Activated CD8-positive, alpha-beta T cell treated with anti-CD3 and anti-CD28 coated beads for 36 hours (primary cell): ENCODE data around the gene ADARB1. TPM values are rescaled to one million over a fixed set of nuclear protein-coding genes. Genes with fewer than 3 reads are reported as not detected.

Experiments used
- ATAC-seq: fragments of 200-7000 bp; cut with Tn5 transposase; one replicate; pipeline ENCODE4 v1.10.0; 2021; ENCODE audit warnings: mild to moderate bottlenecking, moderate library complexity
- CTCF ChIA-PET: fragments of 350-600 bp; sonication (Branson Sonifier 250); formaldehyde crosslinking; loops from one replicate; lab custom pipeline; 2021; ENCODE audit warnings: antibody characterized with exemption; lab: Charles Lee
- POLR2A ChIA-PET: fragments of 350-600 bp; sonication (Branson Sonifier 250); formaldehyde crosslinking; loops from one replicate; lab custom pipeline; 2021; ENCODE audit warnings: antibody characterized with exemption; lab: Charles Lee
- DNase-seq: peaks from one replicate; pipeline ENCODE4 v3.0.0-alpha.2; 2020
- H3K27ac Mint-ChIP-seq: one replicate; pipeline ENCODE4 v1.8.0; 2021; ENCODE audit warnings: mild to moderate bottlenecking, mixed read lengths
- H3K27me3 Mint-ChIP-seq: one replicate; pipeline ENCODE4 v1.8.0; 2021; ENCODE audit warnings: mixed read lengths
- H3K36me3 Mint-ChIP-seq: one replicate; pipeline ENCODE4 v1.8.0; 2021; ENCODE audit warnings: low read depth, mixed read lengths
- H3K4me1 Mint-ChIP-seq: one replicate; pipeline ENCODE4 v1.8.0; 2021; ENCODE audit warnings: low read depth, mixed read lengths
- H3K4me3 Mint-ChIP-seq: one replicate; pipeline ENCODE4 v1.8.0; 2021; ENCODE audit warnings: mild to moderate bottlenecking, moderate library complexity, mixed read lengths
- H3K9me3 Mint-ChIP-seq: one replicate; pipeline ENCODE4 v1.8.0; 2021; ENCODE audit warnings: mixed read lengths
- CTCF ChIP-seq: fragments of 200-600 bp; IDR thresholded peaks from one replicate; pipeline ENCODE4 v1.8.0; 2022; ENCODE audit warnings: antibody characterized with exemption, mild to moderate bottlenecking
- intact Hi-C: fragments of 100-400 bp; cut with micrococcal nuclease; formaldehyde crosslinking; loops from one replicate; pipeline ENCODE4 v1.10.0; 2022
- total RNA-seq, 2 experiments: library from RNA; stranded (reverse); gene quantifications; one replicate each; pipeline ENCODE4 v1.2.3, GENCODE V29; 2021

The ADARB1 gene
- total RNA-seq, 2 experiments from 2014 or later: 36.2 to 37.1 TPM

- no peak for ATAC-seq
- Mint-ChIP-seq H3K9me3 (no peaks in the 10 kb centered on the region), H3K27ac (no peak overlapping the region), H3K36me3 (peaks cover 2% of the 10 kb centered on the region), H3K4me1 (peaks cover 15% of the 10 kb centered on the region), H3K27me3 (peaks cover 4% of the 10 kb centered on the region), H3K4me3 (no peak overlapping the region)
- POLR2A ChIA-PET: no interaction called here
- DNase-seq: no peak
- no peak for TF ChIP-seq CTCF
- intact Hi-C loops: no loop called here
- CTCF ChIA-PET: no interaction called here
These were observed 185.9 kb downstream of the ADARB1 start for GRCh38 chr21:45260191-45260825.

GRCh38 chr21:45261093-45261492 is 186.7 kb downstream of the ADARB1 start:
- H3K4me3 Mint-ChIP-seq: no peak overlapping the region
- DNase-seq (no peak), ATAC-seq (no peak)
- intact Hi-C loops: no loop called here
- no peaks in the 10 kb centered on the region for H3K9me3 Mint-ChIP-seq
- no peak for TF ChIP-seq CTCF
- H3K27ac Mint-ChIP-seq: no peak overlapping the region
- ChIA-PET POLR2A (no interaction called here), CTCF (no interaction called here)
- H3K4me1 Mint-ChIP-seq: peaks cover 16% of the 10 kb centered on the region
- H3K36me3 Mint-ChIP-seq: peaks cover 7% of the 10 kb centered on the region
- peaks cover under 1% of the 10 kb centered on the region for H3K27me3 Mint-ChIP-seq

- H3K9me3 Mint-ChIP-seq: no peaks in the 10 kb centered on the region
- TF ChIP-seq CTCF: no peak
- ChIA-PET CTCF (interaction anchor here (0.9 to 1.0 kb wide), 2 partner anchors 14 to 28 kb away, joined by 3 read pairs; no protein-coding TSS in a partner anchor), POLR2A (no interaction called here)
- ATAC-seq: no peak
- no peak overlapping the region for H3K27ac Mint-ChIP-seq
- H3K27me3 Mint-ChIP-seq: no peaks in the 10 kb centered on the region
- H3K4me1 Mint-ChIP-seq: peaks cover 17% of the 10 kb centered on the region
- H3K4me3 Mint-ChIP-seq: no peak overlapping the region
- H3K36me3 Mint-ChIP-seq: peaks cover 9% of the 10 kb centered on the region
- intact Hi-C loops: no loop called here
- no peak for DNase-seq
These were observed 187.7 kb downstream of the ADARB1 start for GRCh38 chr21:45262041-45262581.

- POLR2A ChIA-PET: interaction anchor here (0.6 kb wide), 1 partner anchor 75 kb away, joined by 3 read pairs; no protein-coding TSS in a partner anchor
- H3K27ac Mint-ChIP-seq: no peak overlapping the region
- H3K4me1 Mint-ChIP-seq: peaks cover 20% of the 10 kb centered on the region
- peaks cover 14% of the 10 kb centered on the region for H3K36me3 Mint-ChIP-seq
- no peaks in the 10 kb centered on the region for H3K9me3 Mint-ChIP-seq
- DNase-seq: no peak
- no peak for ATAC-seq
- intact Hi-C loops: no loop called here
- H3K27me3 Mint-ChIP-seq: no peaks in the 10 kb centered on the region
- no peak for TF ChIP-seq CTCF
- H3K4me3 Mint-ChIP-seq: no peak overlapping the region
- CTCF ChIA-PET: interaction anchor here (0.9 to 1.0 kb wide), 2 partner anchors 15 to 29 kb away, joined by 3 read pairs; no protein-coding TSS in a partner anchor
These were observed 188.2 kb downstream of the ADARB1 start for GRCh38 chr21:45262616-45263015.

DNA sequence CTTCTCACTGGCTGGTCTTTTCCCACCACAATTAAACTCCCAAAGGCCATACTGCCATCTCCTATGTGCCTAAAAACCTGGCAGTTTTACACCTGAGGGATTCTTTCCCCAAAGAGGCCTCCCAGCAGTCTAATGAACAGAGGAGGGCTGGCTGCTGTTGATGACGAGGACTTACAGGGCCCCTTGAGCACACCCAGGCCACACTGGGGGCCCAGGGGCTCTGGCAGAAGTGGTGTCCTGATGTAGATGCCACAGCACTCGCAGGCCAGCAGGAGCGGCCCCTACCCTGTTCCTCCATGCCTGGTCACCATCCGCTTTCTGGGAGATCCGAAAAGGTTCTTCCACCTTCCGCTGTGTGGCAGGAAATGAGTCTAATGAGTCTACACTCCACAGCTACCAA is 189.2 kb downstream of the ADARB1 start:
- TF ChIP-seq CTCF: no peak
- intact Hi-C loops: no loop called here
- ATAC-seq (no peak), DNase-seq (no peak)
- ChIA-PET CTCF (no interaction called here), POLR2A (interaction anchor here (0.6 to 0.9 kb wide), 2 partner anchors 24 to 31 kb away, joined by 3 read pairs; partner anchors contain the start of gene POFUT2)
- H3K36me3 Mint-ChIP-seq: peaks cover 17% of the 10 kb centered on the region
- H3K9me3 Mint-ChIP-seq: no peaks in the 10 kb centered on the region
- no peak overlapping the region for H3K27ac Mint-ChIP-seq
- H3K4me1 Mint-ChIP-seq: peaks cover 20% of the 10 kb centered on the region
- no peak overlapping the region for H3K4me3 Mint-ChIP-seq
- no peaks in the 10 kb centered on the region for H3K27me3 Mint-ChIP-seq
